H9 (cell line): ENCODE data around the gene SPSB2. TPM values are rescaled to one million over a fixed set of nuclear protein-coding genes. Genes with fewer than 3 reads are reported as not detected.

ENCODE experiments used
- DNase-seq: peaks from one replicate; pipeline ENCODE4 v3.0.0-alpha.2; 2017
- H2AFZ ChIP-seq: one replicate; pipeline ENCODE4 v1.6.1; 2013; ENCODE audit warnings: mild to moderate bottlenecking, low read length, control low read depth, moderate library complexity
- H2AK5ac ChIP-seq: 2 replicates; pipeline ENCODE4 v1.6.1; 2013; ENCODE audit warnings: low read length, control low read depth, mixed read lengths; ENCODE audit not compliant: insufficient read length
- H2BK120ac ChIP-seq: one replicate; pipeline ENCODE4 v1.6.1; 2013; ENCODE audit warnings: low read depth, mild to moderate bottlenecking, low read length, control low read depth, inconsistent platforms; ENCODE audit not compliant: poor library complexity, severe bottlenecking
- H2BK12ac ChIP-seq: 2 replicates; pipeline ENCODE4 v1.6.1; 2013; ENCODE audit warnings: low read length, control low read depth, mixed read lengths, low read depth; ENCODE audit not compliant: insufficient read length
- H2BK15ac ChIP-seq: 2 replicates; pipeline ENCODE4 v1.6.1; 2013; ENCODE audit warnings: low read depth, low read length, control low read depth
- H2BK20ac ChIP-seq: one replicate; pipeline ENCODE4 v1.6.1; 2013; ENCODE audit warnings: low read depth, mild to moderate bottlenecking, low read length, control low read depth, inconsistent platforms; ENCODE audit not compliant: poor library complexity, severe bottlenecking
- H2BK5ac ChIP-seq: 2 replicates; pipeline ENCODE4 v1.6.1; 2013; ENCODE audit warnings: low read length, control low read depth, mixed read lengths; ENCODE audit not compliant: insufficient read length
- H3K14ac ChIP-seq: 2 replicates; pipeline ENCODE4 v1.6.1; 2013; ENCODE audit warnings: low read length, control low read depth; ENCODE audit not compliant: insufficient read depth
- H3K18ac ChIP-seq: 2 replicates; pipeline ENCODE4 v1.6.1; 2013; ENCODE audit warnings: low read depth, mild to moderate bottlenecking, mixed read lengths, low read length, control low read depth; ENCODE audit not compliant: insufficient read length
- H3K23ac ChIP-seq: 2 replicates; pipeline ENCODE4 v1.6.1; 2013; ENCODE audit warnings: low read length, control low read depth, mixed read lengths, low read depth; ENCODE audit not compliant: insufficient read length
- H3K23me2 ChIP-seq: 2 replicates; pipeline ENCODE4 v1.6.1; 2013; ENCODE audit warnings: low read depth, mild to moderate bottlenecking, mixed read lengths, low read length, control low read depth; ENCODE audit not compliant: insufficient read length, poor library complexity, severe bottlenecking
- H3K27ac ChIP-seq: 2 replicates; pipeline ENCODE4 v1.5.1; 2013; ENCODE audit warnings: low read length, control low read depth, mixed read lengths, low read depth; ENCODE audit not compliant: insufficient read length
- H3K27me3 ChIP-seq: 2 replicates; pipeline ENCODE4 v1.6.1; 2013; ENCODE audit warnings: low read length, control low read depth, inconsistent platforms; ENCODE audit not compliant: insufficient read depth
- H3K4ac ChIP-seq: 2 replicates; pipeline ENCODE4 v1.6.1; 2013; ENCODE audit warnings: low read depth, mild to moderate bottlenecking, control low read depth, inconsistent platforms, low read length, moderate library complexity
- H3K4me1 ChIP-seq: 2 replicates; pipeline ENCODE4 v1.6.1; 2013; ENCODE audit warnings: low read length, control low read depth, inconsistent platforms; ENCODE audit not compliant: insufficient read depth
- H3K4me2 ChIP-seq: 2 replicates; pipeline ENCODE4 v1.6.1; 2013; ENCODE audit warnings: low read length, control low read depth, mixed read lengths; ENCODE audit not compliant: insufficient read length, insufficient read depth
- H3K56ac ChIP-seq: 2 replicates; pipeline ENCODE4 v1.6.1; 2013; ENCODE audit warnings: low read depth, mild to moderate bottlenecking, mixed read lengths, low read length, control low read depth; ENCODE audit not compliant: insufficient read length
- H3K79me1 ChIP-seq: 2 replicates; pipeline ENCODE4 v1.6.1; 2013; ENCODE audit warnings: low read depth, mild to moderate bottlenecking, moderate library complexity, low read length, control low read depth, inconsistent platforms; ENCODE audit not compliant: insufficient read depth, poor library complexity, severe bottlenecking
- H3K79me2 ChIP-seq: 2 replicates; pipeline ENCODE4 v1.6.1; 2013; ENCODE audit warnings: low read length, control low read depth, inconsistent platforms; ENCODE audit not compliant: insufficient read depth
- H3K9ac ChIP-seq: 2 replicates; pipeline ENCODE4 v1.6.1; 2013; ENCODE audit warnings: low read length, control low read depth, mixed read lengths; ENCODE audit not compliant: insufficient read length; ENCODE audit errors: extremely low read depth
- H3K9me3 ChIP-seq: one replicate; pipeline ENCODE4 v1.6.1; 2013; ENCODE audit warnings: low read depth, low read length, inconsistent platforms; ENCODE audit not compliant: control insufficient read depth
- H3T11ph ChIP-seq: one replicate; pipeline ENCODE4 v1.6.1; 2013; ENCODE audit warnings: mild to moderate bottlenecking, low read length, control low read depth, inconsistent platforms
- H4K20me1 ChIP-seq: one replicate; pipeline ENCODE4 v1.6.1; 2013; ENCODE audit not compliant: control insufficient read depth, insufficient read length, insufficient read depth
- H4K5ac ChIP-seq: 2 replicates; pipeline ENCODE4 v1.6.1; 2013; ENCODE audit warnings: low read depth, mild to moderate bottlenecking, mixed read lengths, low read length, control low read depth; ENCODE audit not compliant: insufficient read length
- H4K8ac ChIP-seq: replicated peaks from 2 replicates; pipeline ENCODE4 v1.6.1; 2013; ENCODE audit warnings: low read length, control low read depth, mixed read lengths, low read depth; ENCODE audit not compliant: insufficient read length
- H4K91ac ChIP-seq: 2 replicates; pipeline ENCODE4 v1.6.1; 2013; ENCODE audit warnings: low read depth, mild to moderate bottlenecking, moderate library complexity, mixed read lengths, low read length, control low read depth; ENCODE audit not compliant: insufficient read length
- H3K27ac Mint-ChIP-seq, 3 experiments: 2 replicates in 2 of 3; 3 replicates in 1 of 3; pipeline ENCODE4 v1.8.0; 2020 to 2021; ENCODE audit warnings: mixed read lengths in 3 of 3, mild to moderate bottlenecking in 1 of 3, moderate library complexity in 1 of 3
- H3K27me3 Mint-ChIP-seq: 2 replicates; pipeline ENCODE4 v1.8.0; 2021; ENCODE audit warnings: low read depth, mild to moderate bottlenecking, moderate library complexity, mixed read lengths
- H3K36me3 Mint-ChIP-seq, 3 experiments: 2 replicates in 2 of 3; 3 replicates in 1 of 3; pipeline ENCODE4 v1.8.0; 2020 to 2021; ENCODE audit warnings: low read depth in 3 of 3, mixed read lengths in 3 of 3; ENCODE audit not compliant: insufficient read depth in 1 of 3
- H3K4me1 Mint-ChIP-seq, 2 experiments: 2 replicates each; pipeline ENCODE4 v1.8.0; 2020; ENCODE audit warnings: mixed read lengths in 2 of 2
- H3K4me3 Mint-ChIP-seq, 2 experiments: 2 replicates in 1 of 2; 3 replicates in 1 of 2; pipeline ENCODE4 v1.8.0; 2020 to 2021; ENCODE audit warnings: mild to moderate bottlenecking in 2 of 2, mixed read lengths in 2 of 2, moderate library complexity in 1 of 2
- H3K9me3 Mint-ChIP-seq, 2 experiments: 2 replicates in 1 of 2; 3 replicates in 1 of 2; pipeline ENCODE4 v1.8.0; 2020; ENCODE audit warnings: mild to moderate bottlenecking in 2 of 2, mixed read lengths in 2 of 2, moderate library complexity in 1 of 2
- WGBS: extraction: QIAGEN DNeasy Blood & Tissue Kit; methylation state at CpG from one replicate; pipeline ENCODE4 v1.1.7; 2013; ENCODE audit warnings: missing lambda C conversion rate, low lambda C conversion rate, mixed read lengths; ENCODE audit not compliant: insufficient read length; ENCODE audit errors: extremely low coverage; 5-methylcytosine and 5-hydroxymethylcytosine counted together
- total RNA-seq: library from RNA; stranded (reverse); gene quantifications from 2 replicates; pipeline ENCODE4 v1.2.1, GENCODE V29; 2021
- TF ChIP-seq, protein P1 (sequence below): fragments of 200-600 bp; sonication (generic); conservative IDR thresholded peaks from 3 replicates; pipeline ENCODE4 v1.8.0; 2021; ENCODE audit warnings: antibody characterized with exemption, mild to moderate bottlenecking

The SPSB2 gene
- total RNA-seq, 1 experiment from 2014 or later = 13.7 TPM

DNA sequence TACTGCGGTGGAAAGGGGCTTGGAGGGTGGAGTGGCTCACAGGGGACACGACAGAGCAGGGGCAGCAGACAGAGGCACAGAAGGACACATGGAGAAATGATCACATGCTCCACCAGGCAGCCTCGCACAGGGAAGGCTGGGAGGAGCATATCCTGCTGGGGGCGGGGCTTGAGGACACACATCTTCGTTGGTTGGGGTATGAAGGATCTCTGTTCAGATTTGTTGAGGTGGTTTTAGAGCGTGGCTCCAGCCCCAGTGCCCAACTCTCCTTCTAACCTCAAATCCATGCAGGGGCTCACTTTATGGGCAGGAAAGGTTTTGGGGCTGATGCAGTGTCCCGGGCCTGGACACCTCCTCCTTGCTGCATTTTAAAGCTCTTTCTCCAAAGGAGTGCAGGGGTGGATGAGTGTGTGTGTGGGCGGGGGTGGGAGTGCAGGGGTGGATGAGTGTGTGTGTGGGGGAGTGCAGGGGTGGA is 45.6 kb downstream of the SPSB2 start:
- WGBS = no CpG with 5 or more reads among the region's 8 CpGs
- peaks cover 37 to 54% of the 10 kb centered on the region in 2 experiments for H3K4me1 Mint-ChIP-seq

More for the DNA sequence above, 45.6 kb downstream of the SPSB2 start:
- Histone ChIP-seq H3K79me1 (no peaks in the 10 kb centered on the region), H3K4me1 (peaks cover 3% of the 10 kb centered on the region; the same call in 1 of the 2 replicates), H2BK15ac (no peak overlapping the region), H3K9ac (no peak overlapping the region), H3K27me3 (no peaks in the 10 kb centered on the region), H2BK20ac (no peak overlapping the region), H2AFZ (no peak overlapping the region), H2BK120ac (no peak overlapping the region), H2AK5ac (no peak overlapping the region), H3K79me2 (peaks cover 2% of the 10 kb centered on the region; the same call in 1 of the 2 replicates), H3K4me2 (peak overlapping the region; percentile 80), H3T11ph (no peak overlapping the region), H4K91ac (no peak overlapping the region), H4K8ac (no peak overlapping the region), H3K9me3 (no peaks in the 10 kb centered on the region), H3K23me2 (peaks cover 14% of the 10 kb centered on the region), H3K4ac (no peak overlapping the region), H4K5ac (no peak overlapping the region), H3K23ac (no peak overlapping the region), H4K20me1 (peaks cover 6% of the 10 kb centered on the region), H3K56ac (no peak overlapping the region), H3K18ac (no peak overlapping the region), H3K27ac (no peak overlapping the region), H3K14ac (no peak overlapping the region), H2BK12ac (no peak overlapping the region), H2BK5ac (no peak overlapping the region)
- peak; percentile 95 for DNase-seq
- H3K27ac Mint-ChIP-seq = peak overlapping the region; percentile 66 to 98 (median 68); a peak in 6 of 7 replicates
- H3K27me3 Mint-ChIP-seq = peaks cover 29% of the 10 kb centered on the region
- no peaks in the 10 kb centered on the region for H3K9me3 Mint-ChIP-seq
- TF ChIP-seq, protein P1, sequence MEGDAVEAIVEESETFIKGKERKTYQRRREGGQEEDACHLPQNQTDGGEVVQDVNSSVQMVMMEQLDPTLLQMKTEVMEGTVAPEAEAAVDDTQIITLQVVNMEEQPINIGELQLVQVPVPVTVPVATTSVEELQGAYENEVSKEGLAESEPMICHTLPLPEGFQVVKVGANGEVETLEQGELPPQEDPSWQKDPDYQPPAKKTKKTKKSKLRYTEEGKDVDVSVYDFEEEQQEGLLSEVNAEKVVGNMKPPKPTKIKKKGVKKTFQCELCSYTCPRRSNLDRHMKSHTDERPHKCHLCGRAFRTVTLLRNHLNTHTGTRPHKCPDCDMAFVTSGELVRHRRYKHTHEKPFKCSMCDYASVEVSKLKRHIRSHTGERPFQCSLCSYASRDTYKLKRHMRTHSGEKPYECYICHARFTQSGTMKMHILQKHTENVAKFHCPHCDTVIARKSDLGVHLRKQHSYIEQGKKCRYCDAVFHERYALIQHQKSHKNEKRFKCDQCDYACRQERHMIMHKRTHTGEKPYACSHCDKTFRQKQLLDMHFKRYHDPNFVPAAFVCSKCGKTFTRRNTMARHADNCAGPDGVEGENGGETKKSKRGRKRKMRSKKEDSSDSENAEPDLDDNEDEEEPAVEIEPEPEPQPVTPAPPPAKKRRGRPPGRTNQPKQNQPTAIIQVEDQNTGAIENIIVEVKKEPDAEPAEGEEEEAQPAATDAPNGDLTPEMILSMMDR = no peak
- H3K36me3 Mint-ChIP-seq = peaks cover 28 to 35% (median 34%) of the 10 kb centered on the region in 3 experiments
- peak overlapping the region; percentile 59 to 79 for H3K4me3 Mint-ChIP-seq
